ENCODE measurements around the gene RRN3. TPM values are rescaled to one million over a fixed set of nuclear protein-coding genes. Genes with fewer than 3 reads are reported as not detected.
A peak's percentile ranks its signal among the peaks of the same experiment; 100 is the strongest.
"Not testable (repeated sequence)": the region's sequence is repeated elsewhere in the genome, so short reads cannot be mapped to it uniquely, and the experiment has no call there.

The RRN3 gene
- polyA plus RNA-seq, 1 donor (not counting 4 experiments of a cell fraction or from before 2014, with no cell fraction given), result 60.3 TPM

GRCh38 chr16:15071916-15072769 is 21.9 kb downstream of the RRN3 start:
- dilution Hi-C loops (cut with MboI; ENCODE audit: extremely low pct_ligation_motif_present, low sequenced_read_pairs), result not testable (repeated sequence)

GRCh38 chr16:15071013-15071412 is 23.1 kb downstream of the RRN3 start:
- not testable (repeated sequence) for FAIRE-seq

More at GRCh38 chr16:15071916-15072769, 21.9 kb downstream of the RRN3 start:
- H3K9me1 ChIP-seq (ENCODE audit: control insufficient read depth, extremely low read depth, insufficient read depth, low read length); H3K79me2 ChIP-seq (ENCODE audit: control insufficient read depth, insufficient read depth, low read length); H3K27me3 ChIP-seq (ENCODE audit: control insufficient read depth, extremely low read depth, insufficient read depth, low read length); H3K4me2 ChIP-seq (ENCODE audit: control insufficient read depth, extremely low read depth, insufficient read depth, low read depth, low read length); FAIRE-seq; H2AFZ ChIP-seq (ENCODE audit: control insufficient read depth, low read length); H3K9ac ChIP-seq (ENCODE audit: control insufficient read depth, extremely low read depth, insufficient read depth, low read length); H3K4me3 ChIP-seq (ENCODE audit: control insufficient read depth in 2 of 3, extremely low read depth in 1 of 3, insufficient read depth in 2 of 3, low read depth in 1 of 3, low read length in 3 of 3); H3K9me3 ChIP-seq (ENCODE audit: control insufficient read depth, low read depth, low read length); DNase-seq (ENCODE audit: low read depth, low spot score); H3K4me1 ChIP-seq (ENCODE audit: control insufficient read depth, extremely low read depth, insufficient read depth, low read length); H3K27ac ChIP-seq (ENCODE audit: control insufficient read depth, insufficient read depth, low read length); H4K20me1 ChIP-seq (ENCODE audit: control insufficient read depth, extremely low read depth, insufficient read depth, low read length): not testable (repeated sequence)
- peaks cover 12 to 19% of the 10 kb centered on the region in 2 experiments for H3K36me3 ChIP-seq (ENCODE audit: control insufficient read depth in 2 of 2, extremely low read depth in 1 of 2, insufficient read depth in 2 of 2, low read length in 2 of 2)
- TF ChIP-seq CTCF (optimal IDR thresholded peaks at IDR 0.05 in 1 of 3, IDR thresholded peaks at IDR 0.05 in 1 of 3, conservative IDR thresholded peaks at IDR 0.05 in 1 of 3; ENCODE audit: extremely low read depth in 1 of 3, insufficient read depth in 2 of 3, low read length in 3 of 3), result peak in 2 of 3 experiments; percentile 5 to 12

GRCh38 chr16:15066690-15067089 is 27.4 kb downstream of the RRN3 start:
- H2AFZ ChIP-seq (ENCODE audit: control insufficient read depth, low read length); H3K9ac ChIP-seq (ENCODE audit: control insufficient read depth, extremely low read depth, insufficient read depth, low read length); H4K20me1 ChIP-seq (ENCODE audit: control insufficient read depth, extremely low read depth, insufficient read depth, low read length); H3K36me3 ChIP-seq (ENCODE audit: control insufficient read depth in 2 of 2, extremely low read depth in 1 of 2, insufficient read depth in 2 of 2, low read length in 2 of 2); H3K9me1 ChIP-seq (ENCODE audit: control insufficient read depth, extremely low read depth, insufficient read depth, low read length); DNase-seq (ENCODE audit: low read depth, low spot score); H3K4me2 ChIP-seq (ENCODE audit: control insufficient read depth, extremely low read depth, insufficient read depth, low read depth, low read length); H3K4me3 ChIP-seq (ENCODE audit: control insufficient read depth in 2 of 3, extremely low read depth in 1 of 3, insufficient read depth in 2 of 3, low read depth in 1 of 3, low read length in 3 of 3); FAIRE-seq; H3K9me3 ChIP-seq (ENCODE audit: control insufficient read depth, low read depth, low read length); H3K79me2 ChIP-seq (ENCODE audit: control insufficient read depth, insufficient read depth, low read length); H3K27ac ChIP-seq (ENCODE audit: control insufficient read depth, insufficient read depth, low read length); H3K4me1 ChIP-seq (ENCODE audit: control insufficient read depth, extremely low read depth, insufficient read depth, low read length); H3K27me3 ChIP-seq (ENCODE audit: control insufficient read depth, extremely low read depth, insufficient read depth, low read length); dilution Hi-C loops (cut with MboI; ENCODE audit: extremely low pct_ligation_motif_present, low sequenced_read_pairs): not testable (repeated sequence)

More at GRCh38 chr16:15071013-15071412, 23.1 kb downstream of the RRN3 start:
- H3K4me3 ChIP-seq (ENCODE audit: control insufficient read depth in 2 of 3, extremely low read depth in 1 of 3, insufficient read depth in 2 of 3, low read depth in 1 of 3, low read length in 3 of 3); H3K27me3 ChIP-seq (ENCODE audit: control insufficient read depth, extremely low read depth, insufficient read depth, low read length); H3K9me1 ChIP-seq (ENCODE audit: control insufficient read depth, extremely low read depth, insufficient read depth, low read length); H3K27ac ChIP-seq (ENCODE audit: control insufficient read depth, insufficient read depth, low read length); DNase-seq (ENCODE audit: low read depth, low spot score); H3K9me3 ChIP-seq (ENCODE audit: control insufficient read depth, low read depth, low read length); dilution Hi-C loops (cut with MboI; ENCODE audit: extremely low pct_ligation_motif_present, low sequenced_read_pairs); H3K9ac ChIP-seq (ENCODE audit: control insufficient read depth, extremely low read depth, insufficient read depth, low read length); H4K20me1 ChIP-seq (ENCODE audit: control insufficient read depth, extremely low read depth, insufficient read depth, low read length); H3K79me2 ChIP-seq (ENCODE audit: control insufficient read depth, insufficient read depth, low read length); H3K4me1 ChIP-seq (ENCODE audit: control insufficient read depth, extremely low read depth, insufficient read depth, low read length); H3K4me2 ChIP-seq (ENCODE audit: control insufficient read depth, extremely low read depth, insufficient read depth, low read depth, low read length); H2AFZ ChIP-seq (ENCODE audit: control insufficient read depth, low read length): not testable (repeated sequence)
- peaks cover 12 to 19% of the 10 kb centered on the region in 2 experiments for H3K36me3 ChIP-seq (ENCODE audit: control insufficient read depth in 2 of 2, extremely low read depth in 1 of 2, insufficient read depth in 2 of 2, low read length in 2 of 2)

- H3K36me3 ChIP-seq (ENCODE audit: control insufficient read depth in 2 of 2, extremely low read depth in 1 of 2, insufficient read depth in 2 of 2, low read length in 2 of 2), result peaks cover 10 to 12% of the 10 kb centered on the region in 2 experiments
- H4K20me1 ChIP-seq (ENCODE audit: control insufficient read depth, extremely low read depth, insufficient read depth, low read length); H3K4me2 ChIP-seq (ENCODE audit: control insufficient read depth, extremely low read depth, insufficient read depth, low read depth, low read length); H3K79me2 ChIP-seq (ENCODE audit: control insufficient read depth, insufficient read depth, low read length); FAIRE-seq; H3K9me1 ChIP-seq (ENCODE audit: control insufficient read depth, extremely low read depth, insufficient read depth, low read length); H3K27ac ChIP-seq (ENCODE audit: control insufficient read depth, insufficient read depth, low read length); H3K4me3 ChIP-seq (ENCODE audit: control insufficient read depth in 2 of 3, extremely low read depth in 1 of 3, insufficient read depth in 2 of 3, low read depth in 1 of 3, low read length in 3 of 3); H3K9me3 ChIP-seq (ENCODE audit: control insufficient read depth, low read depth, low read length); H3K9ac ChIP-seq (ENCODE audit: control insufficient read depth, extremely low read depth, insufficient read depth, low read length); H3K4me1 ChIP-seq (ENCODE audit: control insufficient read depth, extremely low read depth, insufficient read depth, low read length); dilution Hi-C loops (cut with MboI; ENCODE audit: extremely low pct_ligation_motif_present, low sequenced_read_pairs); H3K27me3 ChIP-seq (ENCODE audit: control insufficient read depth, extremely low read depth, insufficient read depth, low read length); H2AFZ ChIP-seq (ENCODE audit: control insufficient read depth, low read length); DNase-seq (ENCODE audit: low read depth, low spot score): not testable (repeated sequence)
These were observed 28.1 kb downstream of the RRN3 start for GRCh38 chr16:15065961-15066360.

Measured in keratinocyte (primary cell).